ENCODE measurements around the gene SARDH.

SARDH gene

GRCh38 chr9:133729617-133730281 is 8.4 kb downstream of the SARDH start:
- H3K9me3 ChIP-seq (ENCODE audit: control insufficient read depth, insufficient read depth, low read depth, low read length), result no peaks in the 10 kb centered on the region
- POLR2A ChIA-PET, result no interaction called here
- H3K27ac ChIP-seq (ENCODE audit: extremely low read depth, low read depth, low read length), result no peak overlapping the region
- H3K4me1 ChIP-seq (ENCODE audit: control insufficient read depth, insufficient read depth, low read length), result no peaks in the 10 kb centered on the region
- TF ChIP-seq ZNF518A (tag by site-specific recombination; conservative IDR thresholded peaks at IDR 0.05; ENCODE audit: low read depth), result no peak
- TF ChIP-seq BCL11A (tag by site-specific recombination; IDR thresholded peaks at IDR 0.05; ENCODE audit: low read depth), result no peak
- TF ChIP-seq ZFHX2 (tag by site-specific recombination; conservative IDR thresholded peaks at IDR 0.05), result no peak
- TF ChIP-seq ZNF121 (tag by site-specific recombination; IDR thresholded peaks at IDR 0.05), result no peak
- CTCF ChIA-PET, result interaction anchor here (0.6 to 1.5 kb wide), 6 partner anchors 11 to 265 kb away, joined by 3 to 7 read pairs (median 3); no protein-coding TSS in a partner anchor
- H3K36me3 ChIP-seq (ENCODE audit: control insufficient read depth in 2 of 2, insufficient read depth in 1 of 2, low read length in 2 of 2), result no peaks in the 10 kb centered on the region
- no peak overlapping the region for H3K4me3 ChIP-seq (ENCODE audit: low read depth, low read length)

GRCh38 chr9:133728856-133729616 is 9.1 kb downstream of the SARDH start:
- ChIA-PET CTCF (interaction anchor here (1.2 to 4.7 kb wide), 3 partner anchors 53 to 266 kb away, joined by 6 to 36 read pairs (median 7); partner anchors contain the start of gene ADAMTSL2), POLR2A (no interaction called here)

More at GRCh38 chr9:133728856-133729616, 9.1 kb downstream of the SARDH start:
- Histone ChIP-seq H3K36me3 (ENCODE audit: control insufficient read depth in 2 of 2, insufficient read depth in 1 of 2, low read length in 2 of 2) (no peaks in the 10 kb centered on the region), H3K9me3 (ENCODE audit: control insufficient read depth, insufficient read depth, low read depth, low read length) (no peaks in the 10 kb centered on the region), H3K27ac (ENCODE audit: extremely low read depth, low read depth, low read length) (no peak overlapping the region), H3K4me3 (ENCODE audit: low read depth, low read length) (no peak overlapping the region), H3K4me1 (ENCODE audit: control insufficient read depth, insufficient read depth, low read length) (no peaks in the 10 kb centered on the region)
- TF ChIP-seq BCL6B (tag by site-specific recombination; IDR thresholded peaks at IDR 0.05), result no peak
- 0 out of 2 replicates have a peak, but pooled peaks have one; percentile 14 for TF ChIP-seq ZBTB17 (tag by site-specific recombination; IDR thresholded peaks at IDR 0.05)
- no peak for TF ChIP-seq ZBTB8A (tag by site-specific recombination; IDR thresholded peaks at IDR 0.05)
- TF ChIP-seq RBAK (tag by site-specific recombination; IDR thresholded peaks at IDR 0.05), result no peak
- TF ChIP-seq ZNF157 (tag by site-specific recombination; IDR thresholded peaks at IDR 0.05), result no peak
- TF ChIP-seq ZNF626 (tag by site-specific recombination; IDR thresholded peaks at IDR 0.05), result no peak
- TF ChIP-seq ZNF670 (tag by site-specific recombination; IDR thresholded peaks at IDR 0.05; ENCODE audit: low read depth), result no peak
- TF ChIP-seq ZBTB11 (tag by site-specific recombination; conservative IDR thresholded peaks at IDR 0.05; ENCODE audit: low read depth), result no peak
- peak; percentile 92 for TF ChIP-seq ZNF366 (tag by site-specific recombination; conservative IDR thresholded peaks at IDR 0.05)
- TF ChIP-seq ZFP3 (tag by site-specific recombination; IDR thresholded peaks at IDR 0.05; ENCODE audit: low read depth), result no peak
- TF ChIP-seq ZNF776 (tag by site-specific recombination; IDR thresholded peaks at IDR 0.05; ENCODE audit: borderline replicate concordance), result peak; percentile 67; the same call in 1 of the 2 replicates
- TF ChIP-seq ZNF354C (tag by site-specific recombination; IDR thresholded peaks at IDR 0.05; ENCODE audit: borderline replicate concordance, low read depth), result no peak
- no peak for TF ChIP-seq ZNF155 (tag by site-specific recombination; IDR thresholded peaks at IDR 0.05)

Data from HEK293 (cell line).